ENCODE results near the gene USH2A.

Gene USH2A

DNA sequence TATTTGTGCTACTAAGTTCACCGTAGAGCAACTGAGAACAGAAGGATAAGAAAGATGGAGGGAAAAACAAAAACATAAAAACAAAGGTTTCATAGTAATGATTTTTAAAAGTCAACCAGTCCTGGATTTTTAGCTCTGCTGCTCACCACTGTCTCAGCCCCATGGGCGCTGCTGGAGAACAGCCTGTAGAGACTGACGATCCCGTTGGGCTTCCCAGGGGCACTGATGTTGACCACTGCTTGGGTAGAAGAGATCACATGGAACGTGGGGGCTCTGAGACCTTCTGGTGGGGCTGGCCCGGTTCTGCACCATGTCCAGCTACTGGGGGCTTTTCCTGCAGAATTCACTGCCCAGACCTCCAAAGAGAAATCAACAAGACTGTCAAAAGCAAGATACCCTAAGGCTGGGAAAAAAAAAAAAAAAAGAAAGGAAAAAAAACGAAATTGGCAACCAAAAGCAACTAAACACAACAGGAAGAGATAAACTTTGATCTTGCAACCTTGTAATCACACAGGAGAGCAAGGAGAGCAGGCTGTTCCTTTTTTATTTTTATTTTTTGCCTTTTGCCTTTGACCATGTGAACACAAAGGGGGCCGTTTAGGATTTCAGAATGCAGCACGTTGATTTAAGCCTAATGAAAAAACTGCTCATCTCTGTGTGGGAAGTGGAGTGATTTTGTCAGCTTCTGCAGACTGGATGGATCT lies 772.6 kb downstream of the USH2A start:
- no peak for DNase-seq (ENCODE audit: low read depth, low spot score)

DNA sequence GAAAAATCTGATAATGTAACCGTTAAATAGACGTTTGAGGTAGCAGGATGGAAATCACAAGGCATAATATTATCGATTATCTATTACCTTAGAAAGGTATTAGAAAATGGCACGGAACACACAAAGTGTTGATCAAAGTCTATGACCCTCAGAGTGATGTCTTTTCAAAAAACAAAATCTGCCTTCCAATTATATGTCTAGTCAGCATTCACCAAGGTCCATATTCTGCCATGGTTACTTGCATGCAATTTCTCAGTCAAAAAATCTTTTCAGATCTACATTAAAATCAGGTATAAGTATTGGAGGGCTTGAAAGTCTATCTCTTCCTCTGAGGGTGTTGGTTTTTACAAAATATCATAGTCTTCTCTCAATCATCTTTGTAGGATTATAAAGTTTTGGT lies 774.3 kb downstream of the USH2A start:
- DNase-seq (ENCODE audit: low read depth, low spot score) = no peak

DNA sequence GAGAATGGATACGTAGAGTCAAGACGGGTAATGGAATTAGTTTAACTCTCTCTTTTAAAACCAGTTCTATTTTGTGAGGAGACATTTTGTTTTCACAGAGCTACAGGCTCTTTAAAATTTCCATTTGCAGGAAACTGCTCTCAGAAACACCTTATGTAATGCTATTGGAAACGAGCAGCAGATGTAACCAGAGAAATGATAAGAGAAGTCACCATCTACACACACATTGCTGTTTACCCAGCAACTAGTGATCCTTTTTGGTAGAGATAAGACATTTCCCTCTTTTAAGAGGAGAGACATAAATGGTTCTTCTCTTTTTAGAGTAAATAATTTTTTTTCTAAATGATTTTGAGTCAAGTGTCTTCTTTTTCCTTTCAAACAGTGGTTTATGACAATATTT lies 775.5 kb downstream of the USH2A start:
- no peak for DNase-seq (ENCODE audit: low read depth, low spot score)

DNA sequence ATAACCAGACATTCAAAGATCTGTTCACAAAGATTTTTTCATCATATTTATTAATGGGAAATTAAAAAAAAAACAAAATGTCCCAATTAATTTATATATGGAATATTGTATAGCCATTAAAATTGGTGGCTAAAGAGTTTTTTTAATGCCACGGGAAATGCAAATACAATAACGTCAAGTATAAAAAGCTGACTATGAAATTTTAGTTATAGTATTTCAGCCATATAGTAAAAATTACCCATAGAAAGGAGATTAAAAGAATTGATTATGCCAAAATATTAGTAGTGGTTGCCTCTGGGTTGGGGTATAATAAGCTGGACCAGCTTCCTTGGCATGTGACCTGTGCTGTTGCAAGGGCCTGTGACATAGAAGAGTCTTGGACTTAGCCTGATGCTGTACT lies 777.4 kb downstream of the USH2A start:
- no peak for DNase-seq (ENCODE audit: low read depth, low spot score)

DNA sequence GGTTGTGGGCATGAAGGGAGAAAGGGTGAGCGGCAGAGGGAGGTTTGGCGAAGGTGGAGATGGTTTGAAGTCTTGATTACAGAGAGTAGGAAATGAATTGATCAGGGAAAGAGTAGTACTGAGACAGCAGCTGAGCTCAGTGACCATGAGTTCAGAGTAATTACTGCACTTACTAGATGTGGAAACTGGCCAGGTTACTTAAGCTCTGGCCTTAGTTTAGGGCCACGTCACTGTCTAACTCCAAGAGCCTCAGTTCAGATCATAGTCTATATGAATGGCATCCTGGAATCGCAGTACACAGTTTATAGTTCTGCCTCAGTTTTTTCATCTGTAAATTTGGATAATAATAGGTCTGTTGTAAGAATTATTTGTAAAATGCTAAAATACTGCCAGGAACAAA lies 778.1 kb downstream of the USH2A start:
- DNase-seq (ENCODE audit: low read depth, low spot score) = no peak

DNA sequence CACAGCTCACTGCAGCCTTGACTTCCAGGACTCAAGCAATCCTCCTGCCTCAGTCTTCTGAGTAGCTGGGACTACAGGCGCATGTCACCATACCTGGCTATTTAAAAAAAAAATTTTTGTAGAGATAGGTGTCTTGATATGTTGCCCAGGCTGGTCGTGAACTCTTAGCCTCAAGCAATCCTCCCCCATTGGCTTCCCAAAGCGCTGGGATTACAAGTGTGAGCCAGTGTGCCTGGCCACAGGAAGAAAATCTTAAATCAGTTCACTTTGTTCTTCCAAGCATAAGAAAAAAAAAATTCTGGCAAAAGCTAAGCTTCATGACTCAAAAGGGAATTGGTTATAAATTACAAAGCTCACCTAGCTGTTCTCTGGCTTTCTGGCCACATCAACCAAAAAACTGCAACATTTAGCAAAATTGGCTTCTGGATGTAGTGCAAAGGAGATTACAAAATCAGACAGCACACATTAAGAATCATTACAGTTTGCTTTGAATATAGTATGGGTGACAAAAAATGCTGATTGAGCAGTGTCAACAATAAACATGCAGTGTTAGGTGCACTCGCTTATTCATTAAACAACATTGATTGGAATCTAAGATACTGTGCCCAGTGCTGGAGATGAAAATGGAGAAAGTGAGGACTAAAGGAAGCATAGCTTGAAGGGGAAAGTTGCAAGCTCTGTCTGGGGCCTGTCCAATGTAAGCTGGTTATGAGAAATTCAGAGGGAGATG lies 779.5 kb downstream of the USH2A start:
- no peak for DNase-seq (ENCODE audit: low read depth, low spot score)

DNA sequence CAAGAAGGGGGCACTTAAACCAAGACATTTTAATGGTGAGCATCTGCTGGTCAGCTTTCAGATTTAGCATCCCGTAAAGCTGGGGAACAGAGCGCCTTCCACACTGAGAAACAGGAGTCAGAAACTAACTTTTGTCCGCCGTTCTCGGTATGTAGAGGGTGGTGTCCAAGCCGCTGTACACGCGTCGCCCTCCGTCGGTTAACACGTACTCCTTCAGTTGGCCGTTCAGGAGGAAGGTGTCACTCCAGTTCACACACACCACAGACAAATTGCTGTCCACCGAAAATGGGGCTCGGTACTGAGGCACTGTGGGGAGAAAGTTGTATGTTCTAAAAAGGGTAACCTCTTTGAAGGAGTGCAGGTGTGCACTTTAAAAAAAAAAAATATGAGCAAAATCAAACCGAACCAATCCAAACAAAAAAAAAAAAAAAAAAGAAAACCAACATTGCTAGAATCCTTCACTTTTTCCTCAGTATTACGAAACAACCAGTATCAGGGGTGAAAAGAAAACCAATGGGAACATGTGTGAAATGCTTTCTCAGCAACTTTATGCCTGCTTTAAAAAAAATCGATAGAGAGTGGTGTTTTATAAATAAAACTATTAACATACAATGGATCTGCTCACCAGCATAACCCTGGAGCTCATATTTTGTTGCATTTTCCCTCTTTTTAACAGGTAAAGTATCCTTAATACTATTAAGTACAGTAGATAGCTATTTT lies 782.7 kb downstream of the USH2A start:
- no peak for DNase-seq (ENCODE audit: low read depth, low spot score)

DNA sequence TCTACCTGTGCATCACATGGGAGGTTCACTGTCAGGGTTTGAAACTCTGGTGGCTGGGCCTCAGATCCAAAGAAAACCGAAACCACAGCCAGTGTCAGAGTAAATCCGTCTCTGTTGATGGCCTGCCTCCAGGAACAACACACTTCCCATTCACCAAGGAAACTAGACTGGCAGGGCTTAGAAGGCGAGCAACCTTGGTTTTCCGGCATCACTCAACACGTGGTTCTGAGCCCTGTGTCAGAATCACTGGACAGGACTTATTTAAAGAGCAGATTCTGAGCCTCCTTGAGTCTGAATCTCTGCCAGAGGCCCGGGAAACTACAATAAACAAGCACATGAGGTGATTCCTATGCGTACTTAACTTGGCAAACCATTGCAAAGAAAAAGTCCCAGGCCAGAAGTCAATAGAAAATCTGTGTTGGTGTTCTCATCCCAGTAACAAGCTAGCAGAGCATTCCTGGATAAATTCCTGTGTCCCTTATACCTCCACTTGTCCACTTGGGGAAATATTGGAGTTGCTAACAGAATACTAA lies 786.1 kb downstream of the USH2A start:
- DNase-seq (ENCODE audit: low read depth, low spot score) = peak; percentile 95

DNA sequence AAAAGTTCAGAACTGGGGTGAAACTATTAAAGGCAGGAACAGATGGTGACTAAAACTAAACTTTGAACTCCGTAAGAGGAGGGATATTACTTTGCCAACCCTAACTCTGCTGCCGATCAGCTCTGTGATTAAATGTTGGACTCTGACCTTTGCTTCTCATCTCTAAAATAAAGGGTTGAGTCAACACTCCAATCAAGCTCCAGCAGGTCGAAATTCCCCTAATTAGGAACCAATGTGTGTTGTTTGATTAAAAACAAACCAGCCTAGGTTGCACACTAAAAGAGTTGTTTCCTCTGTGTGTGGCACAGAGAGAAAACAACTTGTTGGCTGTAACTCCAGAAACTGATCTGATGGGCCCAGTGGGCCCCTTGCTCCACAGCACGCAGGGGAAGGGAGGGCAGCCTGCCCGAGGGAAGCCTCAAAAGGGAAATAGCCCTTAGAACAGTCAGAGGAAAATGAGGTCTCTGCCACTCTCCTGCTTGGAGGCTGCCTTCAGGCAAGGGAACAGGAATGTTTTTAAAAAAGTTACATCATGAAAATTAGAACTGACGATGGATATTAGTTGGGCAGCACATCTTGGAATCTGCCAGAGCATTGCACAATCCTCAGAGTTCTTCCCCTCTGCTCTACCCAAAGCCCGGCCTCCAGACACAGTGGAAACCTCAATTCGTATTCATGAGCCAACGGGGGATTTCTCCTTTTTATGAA lies 786.8 kb downstream of the USH2A start:
- DNase-seq (ENCODE audit: low read depth, low spot score) = no peak

DNA sequence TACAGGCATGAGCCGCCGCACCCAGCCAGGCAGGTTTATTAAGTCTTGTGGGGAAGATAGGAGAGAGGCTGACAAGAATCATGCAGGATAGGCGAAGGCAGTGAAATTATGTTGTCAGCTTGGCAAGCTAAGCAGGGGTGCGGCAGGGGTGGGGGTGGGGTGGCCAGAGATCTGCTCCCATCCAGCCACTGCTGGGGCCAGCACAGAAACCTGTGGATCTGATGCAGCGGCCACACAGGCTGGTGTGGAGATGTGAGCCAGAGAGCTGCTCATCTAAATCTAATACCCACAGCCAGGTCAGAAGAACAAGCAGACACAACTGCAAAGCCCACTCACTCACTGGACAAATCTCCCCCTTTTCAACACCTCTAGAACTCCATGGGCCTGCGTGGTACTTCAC lies 787.4 kb downstream of the USH2A start:
- no peak for DNase-seq (ENCODE audit: low read depth, low spot score)

DNA sequence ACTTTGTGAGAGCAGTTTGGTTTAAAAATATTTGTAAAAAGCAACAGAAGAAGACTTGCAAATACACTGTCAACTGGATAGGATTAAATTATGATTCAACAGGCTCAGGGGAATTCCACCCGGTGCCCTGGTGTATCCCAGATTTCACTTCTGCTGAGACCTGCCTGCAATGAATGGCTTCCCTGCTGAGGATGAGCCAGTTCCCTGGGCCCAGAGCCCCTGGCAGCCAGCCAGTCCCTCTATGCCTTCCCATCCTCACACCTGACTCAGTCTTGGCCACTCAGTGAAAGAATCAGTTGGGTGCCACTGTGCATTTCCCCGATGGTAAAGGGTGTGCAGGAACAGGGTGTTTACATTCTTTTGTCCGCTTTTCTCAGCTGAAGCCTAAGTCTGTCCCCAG lies 791.8 kb downstream of the USH2A start:
- peak; percentile 49 for DNase-seq (ENCODE audit: low read depth, low spot score)

DNA sequence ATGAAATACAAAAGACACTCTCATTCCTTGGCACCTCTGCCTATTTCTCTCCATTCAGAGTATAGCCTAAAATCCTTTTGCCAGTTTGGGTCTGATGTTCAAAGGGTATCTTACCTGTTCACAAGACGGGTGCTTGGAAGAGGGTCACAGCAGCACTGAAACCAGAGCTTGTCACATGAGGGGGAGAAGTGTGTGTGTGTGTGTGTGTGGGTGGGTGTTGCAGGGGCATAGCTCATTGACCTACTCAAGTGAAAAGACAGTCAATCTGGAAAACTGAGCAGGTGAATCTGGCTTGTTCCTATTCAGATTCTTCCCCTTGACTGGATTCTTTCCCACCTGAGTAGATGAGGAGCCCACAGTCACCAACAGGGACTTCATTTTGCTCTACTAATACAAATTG lies 792.2 kb downstream of the USH2A start:
- DNase-seq (ENCODE audit: low read depth, low spot score) = no peak

DNA sequence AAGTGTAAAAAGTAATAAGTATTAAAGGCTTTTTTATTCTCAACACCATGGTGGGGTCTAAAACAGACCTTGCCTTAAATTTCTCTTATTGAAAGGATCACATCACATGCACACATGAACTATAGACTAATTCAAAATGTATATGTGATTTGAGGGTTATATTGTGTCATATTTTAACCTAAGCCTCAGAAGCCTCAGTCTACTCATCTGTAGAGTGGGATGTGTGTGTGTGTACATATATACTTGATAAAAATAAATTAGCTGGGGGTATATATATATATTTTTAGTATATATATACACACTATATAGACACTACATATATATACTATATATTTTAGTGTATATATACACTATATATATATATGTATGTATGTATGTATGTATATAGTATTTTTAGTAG lies 797.3 kb downstream of the USH2A start:
- DNase-seq (ENCODE audit: low read depth, low spot score) = no peak

DNA sequence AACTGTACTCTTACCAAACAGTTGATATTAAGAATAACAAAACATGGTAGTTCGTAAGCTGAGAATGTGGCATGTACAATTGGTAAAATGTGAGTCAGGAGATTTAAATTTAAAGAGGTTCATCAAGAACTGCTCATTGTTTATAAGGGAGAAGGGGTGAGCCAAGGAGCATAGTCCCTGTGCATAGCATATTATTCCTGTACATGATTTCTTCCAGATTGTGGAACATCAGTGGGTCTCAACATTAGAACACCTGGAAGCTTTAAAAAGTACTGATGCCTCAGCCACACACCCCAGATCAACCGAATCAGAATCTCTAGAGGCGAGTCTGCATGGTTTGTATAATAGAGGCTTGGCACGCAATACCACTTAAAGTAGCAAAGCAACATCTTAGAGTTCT lies 800.1 kb downstream of the USH2A start:
- no peak for DNase-seq (ENCODE audit: low read depth, low spot score)

DNA sequence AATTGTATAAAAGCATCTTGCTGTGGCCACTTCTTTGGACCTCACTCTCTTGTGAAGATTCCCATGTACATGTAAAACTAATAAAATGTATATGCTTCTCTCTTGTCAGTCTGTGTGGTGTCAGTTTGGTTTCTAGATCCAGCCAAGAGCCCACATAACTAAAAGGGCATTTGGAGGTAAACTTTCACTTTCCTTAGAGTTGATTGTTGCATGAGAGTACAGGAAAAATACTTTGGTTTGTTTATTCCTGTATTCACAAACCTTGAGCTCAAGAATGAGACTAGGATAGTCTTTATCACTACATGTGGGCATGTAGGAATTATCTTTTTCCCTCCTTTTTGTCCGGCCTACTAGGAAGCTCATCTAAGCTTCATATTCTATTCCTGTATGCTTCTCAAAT lies 805.3 kb downstream of the USH2A start:
- no peak for DNase-seq (ENCODE audit: low read depth, low spot score)

DNA sequence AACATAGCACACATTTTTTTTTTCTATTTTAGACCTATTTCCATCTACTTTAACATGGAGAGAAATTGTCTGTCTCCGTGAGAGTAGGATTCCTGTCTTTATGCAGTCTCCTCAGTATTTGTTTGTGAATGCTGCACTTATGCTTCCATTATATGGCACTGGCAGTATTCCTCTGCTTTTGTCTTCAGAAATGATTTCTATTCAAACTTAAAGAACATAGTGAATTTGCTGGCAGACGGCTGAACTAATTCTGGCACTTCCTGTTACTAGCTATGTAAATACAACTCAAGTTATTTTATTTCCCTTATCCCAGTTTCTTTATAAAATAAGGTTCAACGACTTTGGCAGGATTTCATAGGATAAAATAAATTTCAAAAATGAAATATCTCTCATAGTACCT lies 810.9 kb downstream of the USH2A start:
- DNase-seq (ENCODE audit: low read depth, low spot score) = no peak

DNA sequence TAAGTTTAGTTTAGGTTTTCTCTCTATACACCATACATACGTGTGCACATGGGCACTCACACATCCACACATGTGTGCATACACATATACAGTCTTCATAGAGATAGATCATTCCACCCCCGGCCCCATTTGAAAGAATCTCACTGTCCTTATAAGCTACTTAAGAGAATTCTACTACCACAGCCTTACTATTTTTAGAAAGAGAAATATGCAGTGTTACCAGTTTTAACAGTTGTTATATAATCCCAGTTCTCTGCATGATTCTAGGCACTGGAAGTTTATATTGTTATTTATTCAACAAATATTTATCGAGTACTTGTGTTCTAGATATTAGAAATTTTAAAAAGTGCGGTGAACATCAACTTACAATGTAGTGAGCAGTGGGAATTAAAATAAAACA lies 814.6 kb downstream of the USH2A start:
- no peak for DNase-seq (ENCODE audit: low read depth, low spot score)

DNA sequence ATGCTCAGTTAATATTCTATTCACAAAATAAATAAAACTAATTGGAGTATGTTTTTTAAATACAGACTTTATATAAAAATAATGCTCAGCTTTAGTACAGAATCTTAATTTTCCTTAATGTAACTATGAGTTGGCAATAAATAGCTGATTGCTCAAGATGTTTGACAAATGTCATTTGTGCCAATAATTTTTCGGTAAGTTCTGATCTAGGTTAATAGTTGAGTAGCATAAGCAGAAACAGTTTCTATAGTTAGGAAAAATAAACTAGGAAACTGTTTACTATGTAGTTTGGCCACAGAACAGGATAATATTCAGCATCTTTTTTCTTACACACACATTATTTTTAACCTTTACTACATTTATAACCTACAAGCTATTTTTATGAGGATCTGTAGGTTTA lies 815.8 kb downstream of the USH2A start:
- no peak for DNase-seq (ENCODE audit: low read depth, low spot score)

DNA sequence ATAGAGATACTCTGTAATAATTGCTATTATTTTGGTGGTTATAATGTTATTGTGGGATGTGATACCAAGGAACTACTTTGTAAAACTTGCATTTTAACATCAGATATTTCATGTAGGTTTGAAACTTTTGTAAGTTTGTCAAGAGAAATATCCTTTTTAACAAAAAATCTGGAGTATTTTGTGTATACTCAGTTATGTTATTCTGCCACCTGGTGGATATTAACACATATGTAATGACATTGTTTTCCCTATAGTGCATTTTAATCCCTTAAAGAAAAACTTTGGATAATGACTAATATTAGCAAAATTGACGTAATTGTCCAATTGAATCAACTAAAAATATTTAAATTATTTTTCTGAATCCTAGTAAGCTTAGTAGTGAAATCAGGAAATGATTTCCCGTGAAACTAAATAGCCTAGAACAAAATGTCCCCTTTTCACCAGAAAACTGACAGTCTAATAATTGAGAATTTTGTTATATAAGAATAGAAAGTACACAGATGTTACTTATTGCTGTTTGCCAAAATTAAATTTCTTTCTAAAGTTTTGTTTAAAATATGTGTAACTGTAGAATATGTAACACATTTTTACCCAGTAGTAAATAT lies 816.6 kb downstream of the USH2A start:
- no peak for DNase-seq (ENCODE audit: low read depth, low spot score)

DNA sequence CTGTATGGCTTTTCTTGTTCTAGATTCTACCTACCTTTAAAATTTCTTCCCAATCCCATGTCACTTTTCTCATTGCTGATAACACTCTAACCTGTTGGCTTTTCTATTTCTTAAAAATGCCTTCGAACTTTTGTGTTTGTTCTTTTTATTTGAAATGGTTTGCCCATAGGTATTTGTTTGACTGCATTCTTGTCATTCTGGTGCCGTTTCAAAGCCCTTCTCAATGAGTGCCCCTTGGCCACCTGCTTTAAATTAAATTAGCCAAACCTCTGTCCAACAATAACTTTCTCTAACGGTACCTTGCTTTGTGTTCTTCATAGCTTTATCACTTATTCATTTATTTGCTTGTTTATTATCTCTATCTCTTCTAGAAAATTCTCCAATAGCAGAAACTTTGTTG lies 817.2 kb downstream of the USH2A start:
- no peak for DNase-seq (ENCODE audit: low read depth, low spot score)

DNA sequence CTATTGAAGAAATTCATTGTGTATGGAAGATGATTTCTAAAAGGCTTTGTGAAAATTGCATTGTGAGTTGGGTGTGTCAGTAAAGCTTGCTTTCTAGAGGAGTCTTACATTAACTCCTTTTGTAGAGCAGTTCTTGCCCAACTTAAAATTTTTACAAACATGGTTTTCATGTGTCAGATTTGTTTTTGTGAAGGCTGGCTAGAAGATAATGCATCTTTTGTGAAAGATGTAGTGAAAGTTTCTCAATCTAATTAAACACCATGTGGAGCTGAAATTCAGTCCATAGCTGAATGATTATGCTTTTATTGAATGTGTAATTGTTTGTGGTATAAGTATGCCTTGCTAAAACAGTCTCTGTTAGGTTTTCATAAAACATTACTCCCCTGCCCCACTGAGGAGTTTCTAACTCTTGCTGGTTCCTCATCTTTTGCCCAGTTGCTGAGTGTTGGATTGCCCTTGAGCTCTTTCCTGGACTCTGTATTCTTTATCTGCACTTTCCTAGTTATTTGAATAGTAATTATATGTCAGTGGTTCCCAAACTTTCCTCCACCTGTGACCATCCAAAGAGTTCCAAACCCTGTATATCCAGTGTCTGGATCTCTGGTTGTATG lies 818.1 kb downstream of the USH2A start:
- no peak for DNase-seq (ENCODE audit: low read depth, low spot score)

Data from astrocyte of the hippocampus (primary cell).